ENCODE results near the gene CMSS1.

DNA sequence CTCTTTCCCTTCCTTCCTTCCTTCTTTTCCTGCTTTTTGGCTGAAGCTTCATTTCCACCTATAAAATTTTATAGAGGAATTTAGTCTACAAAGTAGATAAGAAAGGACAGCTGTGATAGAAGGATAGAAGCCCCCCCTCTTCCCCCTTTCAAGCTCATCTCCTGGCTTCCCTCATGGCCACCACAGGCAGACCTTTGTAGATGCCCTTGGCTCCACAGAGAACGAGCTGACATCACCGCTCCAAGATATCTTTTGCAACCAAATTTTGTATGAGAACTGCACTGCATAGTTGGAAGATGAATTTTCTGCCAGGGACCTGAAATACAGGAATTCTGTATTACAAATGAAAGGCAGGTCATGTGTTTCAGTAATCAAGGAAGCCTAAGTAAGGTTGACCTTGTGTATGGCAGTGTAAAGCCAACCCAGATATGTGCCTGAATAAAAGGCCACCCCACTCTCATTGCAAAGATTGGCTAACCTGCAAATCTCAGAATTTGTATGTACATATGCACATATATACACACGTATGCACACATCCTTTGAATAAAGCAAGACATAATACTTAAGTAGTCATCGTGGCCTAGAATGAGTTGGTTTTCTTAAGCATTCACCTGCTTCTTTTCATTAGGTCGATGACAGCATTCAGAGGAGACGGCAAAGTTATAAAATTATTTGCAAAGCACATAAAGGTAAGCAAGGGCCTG is 353.7 kb downstream of the CMSS1 start:
- TF ChIP-seq, protein P1, sequence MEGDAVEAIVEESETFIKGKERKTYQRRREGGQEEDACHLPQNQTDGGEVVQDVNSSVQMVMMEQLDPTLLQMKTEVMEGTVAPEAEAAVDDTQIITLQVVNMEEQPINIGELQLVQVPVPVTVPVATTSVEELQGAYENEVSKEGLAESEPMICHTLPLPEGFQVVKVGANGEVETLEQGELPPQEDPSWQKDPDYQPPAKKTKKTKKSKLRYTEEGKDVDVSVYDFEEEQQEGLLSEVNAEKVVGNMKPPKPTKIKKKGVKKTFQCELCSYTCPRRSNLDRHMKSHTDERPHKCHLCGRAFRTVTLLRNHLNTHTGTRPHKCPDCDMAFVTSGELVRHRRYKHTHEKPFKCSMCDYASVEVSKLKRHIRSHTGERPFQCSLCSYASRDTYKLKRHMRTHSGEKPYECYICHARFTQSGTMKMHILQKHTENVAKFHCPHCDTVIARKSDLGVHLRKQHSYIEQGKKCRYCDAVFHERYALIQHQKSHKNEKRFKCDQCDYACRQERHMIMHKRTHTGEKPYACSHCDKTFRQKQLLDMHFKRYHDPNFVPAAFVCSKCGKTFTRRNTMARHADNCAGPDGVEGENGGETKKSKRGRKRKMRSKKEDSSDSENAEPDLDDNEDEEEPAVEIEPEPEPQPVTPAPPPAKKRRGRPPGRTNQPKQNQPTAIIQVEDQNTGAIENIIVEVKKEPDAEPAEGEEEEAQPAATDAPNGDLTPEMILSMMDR (IDR thresholded peaks at IDR 0.05): no peak
- no peak for TF ChIP-seq RAD21 (IDR thresholded peaks at IDR 0.05; ENCODE audit: low read length)
- no peak for TF ChIP-seq JUND (IDR thresholded peaks at IDR 0.05)
- TF ChIP-seq YY1 (IDR thresholded peaks at IDR 0.05; ENCODE audit: low read depth): no peak
- no peak for TF ChIP-seq RCOR1 (IDR thresholded peaks at IDR 0.05; ENCODE audit: low read length)

All from SK-N-SH (cell line).